OCI-LY3 (cell line): Measurements from ENCODE around the gene CFAP77.

Experiments
- H2AFZ ChIP-seq: fragments of 200-600, 300-600 bp; shearing (Covaris generic); 2 replicates; pipeline ENCODE4 v1.6.0; 2014; ENCODE audit warnings: antibody characterized with exemption, low read depth, low read length
- H3K27ac ChIP-seq: fragments of 200-600, 300-600 bp; sonication (generic); 2 replicates; pipeline ENCODE4 v1.5.1; 2014; ENCODE audit warnings: mild to moderate bottlenecking, low read length, moderate library complexity, mixed read lengths
- H3K27me3 ChIP-seq: fragments of 200-600, 300-600 bp; sonication (generic); 2 replicates; pipeline ENCODE4 v1.6.1; 2014; ENCODE audit warnings: low read depth, low read length, mixed read lengths
- H3K36me3 ChIP-seq: fragments of 200-600, 300-600 bp; sonication (generic); replicated peaks from 2 replicates; pipeline ENCODE3; 2014; ENCODE audit warnings: low read depth, low read length, mixed read lengths
- H3K4me1 ChIP-seq: fragments of 300-600, 200-600 bp; sonication (generic); 2 replicates; pipeline ENCODE4 v1.6.1; 2014; ENCODE audit warnings: low read length, mixed read lengths
- H3K4me2 ChIP-seq: fragments of 200-600, 300-600 bp; sonication (generic); 2 replicates; pipeline ENCODE4 v1.6.1; 2014; ENCODE audit warnings: low read length, mixed read lengths
- H3K4me3 ChIP-seq: fragments of 300-600, 200-600 bp; sonication (generic); 2 replicates; pipeline ENCODE4 v1.5.1; 2014; ENCODE audit warnings: antibody characterized with exemption, mild to moderate bottlenecking, low read length, moderate library complexity
- H3K79me2 ChIP-seq: fragments of 300-600, 200-600 bp; shearing (Covaris generic); 2 replicates; pipeline ENCODE4 v1.6.1; 2014; ENCODE audit warnings: mild to moderate bottlenecking, low read length, mixed read lengths
- H3K9ac ChIP-seq: fragments of 300-600, 200-600 bp; shearing (Covaris generic); 2 replicates; pipeline ENCODE4 v1.6.0; 2014; ENCODE audit warnings: mild to moderate bottlenecking, low read length, moderate library complexity
- H3K9me3 ChIP-seq: fragments of 200-600, 300-600 bp; shearing (Covaris generic); 2 replicates; pipeline ENCODE4 v1.6.1; 2014; ENCODE audit warnings: low read length, mixed read lengths; ENCODE audit not compliant: insufficient read depth
- H4K20me1 ChIP-seq: fragments of 200-600, 300-600 bp; sonication (generic); 2 replicates; pipeline ENCODE4 v1.6.1; 2016; ENCODE audit warnings: low read length, mixed read lengths; ENCODE audit not compliant: insufficient read depth
- CTCF ChIP-seq: fragments of 200-600, 300-600 bp; sonication (generic); IDR thresholded peaks from 2 replicates; pipeline ENCODE4 v1.5.1; 2014; ENCODE audit warnings: antibody characterized with exemption, low read length, low read depth
- EZH2phosphoT487 ChIP-seq: fragments of 200-600 bp; shearing (Covaris generic); IDR thresholded peaks from 2 replicates; pipeline ENCODE4 v1.6.1; 2018; ENCODE audit warnings: antibody characterized with exemption, mixed run types, low read depth

The CFAP77 gene

GRCh38 chr9:132472599-132472998 is 62.6 kb downstream of the CFAP77 start:
- no peak overlapping the region for H3K4me2 ChIP-seq
- TF ChIP-seq CTCF: no peak
- TF ChIP-seq EZH2phosphoT487: no peak

DNA sequence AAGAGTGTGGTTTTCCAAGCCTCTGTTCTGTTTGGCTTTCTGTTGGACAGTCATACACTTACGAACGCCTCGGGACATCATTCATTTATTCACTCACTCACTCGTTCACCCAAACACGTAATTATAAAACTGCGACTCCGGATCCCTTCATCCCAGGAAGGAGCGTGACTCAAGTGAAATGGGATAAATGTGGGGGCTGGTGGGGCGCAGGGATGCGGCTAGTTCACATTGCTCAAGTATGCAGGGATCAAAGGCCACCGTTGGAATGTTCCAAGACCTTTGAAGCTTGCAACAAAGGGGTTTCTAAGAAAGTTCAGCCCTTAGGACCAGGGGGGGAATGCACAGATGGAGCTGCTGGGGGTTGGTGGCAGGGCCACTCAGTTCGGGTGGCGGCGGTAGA is 64.2 kb downstream of the CFAP77 start:
- Histone ChIP-seq H3K9me3 (no peaks in the 10 kb centered on the region), H3K36me3 (no peaks in the 10 kb centered on the region), H2AFZ (no peak overlapping the region), H3K27me3 (0 out of 2 replicates have a peak, but pooled peaks cover 6% of the 10 kb centered on the region), H3K9ac (no peak overlapping the region), H3K4me2 (no peak overlapping the region), H3K4me1 (no peaks in the 10 kb centered on the region), H3K79me2 (no peaks in the 10 kb centered on the region), H4K20me1 (no peaks in the 10 kb centered on the region), H3K4me3 (no peak overlapping the region), H3K27ac (no peak overlapping the region)
- TF ChIP-seq CTCF: no peak
- TF ChIP-seq EZH2phosphoT487: no peak

More at GRCh38 chr9:132472599-132472998, 62.6 kb downstream of the CFAP77 start:
- Histone ChIP-seq H3K36me3 (no peaks in the 10 kb centered on the region), H3K27ac (no peak overlapping the region), H3K4me3 (no peak overlapping the region), H3K27me3 (no peaks in the 10 kb centered on the region), H3K9ac (no peak overlapping the region), H3K4me1 (no peaks in the 10 kb centered on the region), H2AFZ (no peak overlapping the region), H4K20me1 (no peaks in the 10 kb centered on the region), H3K79me2 (no peaks in the 10 kb centered on the region), H3K9me3 (no peaks in the 10 kb centered on the region)

GRCh38 chr9:132478353-132479050 is 68.5 kb downstream of the CFAP77 start:
- H3K9me3 ChIP-seq: no peaks in the 10 kb centered on the region
- no peaks in the 10 kb centered on the region for H3K4me1 ChIP-seq
- H3K36me3 ChIP-seq: no peaks in the 10 kb centered on the region
- H3K4me2 ChIP-seq: no peak overlapping the region
- TF ChIP-seq CTCF (no peak), EZH2phosphoT487 (no peak)
- peaks cover 6% of the 10 kb centered on the region; the same call in 1 of the 2 replicates for H3K27me3 ChIP-seq
- H3K4me3 ChIP-seq: no peak overlapping the region
- no peak overlapping the region for H3K27ac ChIP-seq
- H2AFZ ChIP-seq: no peak overlapping the region
- H3K9ac ChIP-seq: no peak overlapping the region
- H3K79me2 ChIP-seq: no peaks in the 10 kb centered on the region
- no peaks in the 10 kb centered on the region for H4K20me1 ChIP-seq

GRCh38 chr9:132479733-132480132 is 69.7 kb downstream of the CFAP77 start:
- Histone ChIP-seq H3K4me3 (no peak overlapping the region), H3K4me1 (no peaks in the 10 kb centered on the region), H3K4me2 (no peak overlapping the region), H3K27me3 (peaks cover 12% of the 10 kb centered on the region), H3K36me3 (no peaks in the 10 kb centered on the region), H3K9me3 (no peaks in the 10 kb centered on the region), H2AFZ (no peak overlapping the region), H4K20me1 (no peaks in the 10 kb centered on the region), H3K27ac (no peak overlapping the region), H3K9ac (no peak overlapping the region), H3K79me2 (no peaks in the 10 kb centered on the region)
- TF ChIP-seq CTCF: no peak
- TF ChIP-seq EZH2phosphoT487: no peak
